K562 (cell line): Measurements from ENCODE around the gene BRINP1. TPM values are rescaled to one million over a fixed set of nuclear protein-coding genes. Genes with fewer than 3 reads are reported as not detected.

Experiments
- ATAC-seq: fragments of 200-7000 bp; cut with Tn5 transposase; 3 replicates; pipeline ENCODE4 v1.9.1; 2020; ENCODE audit warnings: moderate library complexity
- BruUV-seq: library from RNA; stranded (reverse); fragments of 400-500 nt; replicated peaks from 2 replicates; lab custom pipeline; 2021; lab: Mats Ljungman, UMichigan
- CTCF ChIA-PET: fragments of 300-600 bp; formaldehyde crosslinking; extraction: SDS; loops from one replicate; lab custom pipeline; 2021; ENCODE audit warnings: low intra/inter-chr PET ratio; lab: Yijun Ruan, JAX
- POLR2A ChIA-PET: fragments of 300-600, 350-650 bp; sonication (Branson Sonifier 250); formaldehyde crosslinking; extraction: SDS; loops from one replicate; lab custom pipeline; 2021; ENCODE audit warnings: antibody characterized with exemption, inconsistent platforms; lab: Yijun Ruan, JAX
- DNase-seq, 4 experiments: peaks; one replicate each; pipeline versions ENCODE4 v3.0.0 to v3.0.0-alpha.2; 2011 to 2018; ENCODE audit warnings: low spot score in 3 of 4, mixed read lengths in 3 of 4; ENCODE audit errors: extremely low read depth in 1 of 4
- FAIRE-seq: peaks from 2 replicates; lab custom pipeline; 2011; peaks lifted over from hg19 to GRCh38; lab: Jason Lieb, UNC
- H2AFZ ChIP-seq: 2 replicates; pipeline ENCODE4 v1.6.0; 2011; ENCODE audit warnings: low read depth, low read length, control low read depth, inconsistent platforms
- H3K27ac ChIP-seq: fragments of 200-600 bp; 3 replicates; pipeline ENCODE4 v1.8.0; 2011; ENCODE audit warnings: low read depth, mild to moderate bottlenecking, control low read depth, inconsistent platforms, low read length, moderate library complexity, mixed read lengths; ENCODE audit errors: extremely low read depth
- H3K27me3 ChIP-seq, 2 experiments: fragments of 300-600 bp in 1 of 2; 2 replicates in 1 of 2; 3 replicates in 1 of 2; pipeline versions ENCODE4 v1.6.0 to v1.8.0; 2011; ENCODE audit warnings: inconsistent platforms in 2 of 2, low read length in 2 of 2, mild to moderate bottlenecking in 1 of 2, mixed read lengths in 1 of 2, moderate library complexity in 1 of 2; ENCODE audit not compliant: control insufficient read depth in 2 of 2, insufficient read depth in 2 of 2
- H3K36me3 ChIP-seq: fragments of 300-600 bp; 3 replicates; pipeline ENCODE4 v1.8.0; 2011; ENCODE audit warnings: mild to moderate bottlenecking, low read length, inconsistent platforms; ENCODE audit not compliant: control insufficient read depth, insufficient read depth
- H3K4me1 ChIP-seq, 2 experiments: fragments of 200-600 bp in 1 of 2; replicated peaks in 1 of 2; 2 replicates in 1 of 2; 3 replicates in 1 of 2; pipeline versions ENCODE4 v1.5.1 to v1.8.0; 2011; ENCODE audit warnings: inconsistent platforms in 2 of 2, low read length in 2 of 2, mild to moderate bottlenecking in 1 of 2, mixed read lengths in 1 of 2, moderate library complexity in 1 of 2; ENCODE audit not compliant: control insufficient read depth in 2 of 2, insufficient read depth in 2 of 2
- H3K4me2 ChIP-seq: 2 replicates; pipeline ENCODE4 v1.6.1; 2011; ENCODE audit warnings: low read length, control low read depth, inconsistent platforms, mixed read lengths; ENCODE audit not compliant: insufficient read depth
- H3K4me3 ChIP-seq: fragments of 200-600 bp; sonication (generic), shearing (Covaris generic); 2 replicates; pipeline ENCODE4 v1.5.1; 2016; ENCODE audit warnings: control low read depth, inconsistent platforms
- H3K79me2 ChIP-seq: fragments of 200-600 bp; 3 replicates; pipeline ENCODE4 v1.8.0; 2011; ENCODE audit warnings: low read length, inconsistent platforms; ENCODE audit not compliant: control insufficient read depth, insufficient read depth
- H3K9ac ChIP-seq, 2 experiments: 2 replicates each; pipeline versions ENCODE4 v1.6.0 to v1.6.1; 2011; ENCODE audit warnings: low read depth in 2 of 2, low read length in 2 of 2, control low read depth in 1 of 2, inconsistent platforms in 1 of 2, mild to moderate bottlenecking in 1 of 2, mixed read lengths in 1 of 2; ENCODE audit not compliant: insufficient read depth in 1 of 2
- H3K9me1 ChIP-seq: one replicate; pipeline ENCODE4 v1.6.0; 2011; ENCODE audit warnings: inconsistent platforms, mild to moderate bottlenecking, low read length, moderate library complexity; ENCODE audit not compliant: control insufficient read depth, insufficient read depth
- H3K9me3 ChIP-seq: replicated peaks from 2 replicates; pipeline ENCODE4 v1.5.1; 2011; ENCODE audit warnings: low read depth, low read length, inconsistent platforms; ENCODE audit not compliant: control insufficient read depth, insufficient read depth
- H4K20me1 ChIP-seq: replicated peaks from 2 replicates; pipeline ENCODE4 v1.6.1; 2011; ENCODE audit warnings: low read length, inconsistent platforms, mixed read lengths; ENCODE audit not compliant: control insufficient read depth, insufficient read depth
- ATF3 ChIP-seq, 2 experiments: fragments of 450-650 bp in 1 of 2; sonication (generic) in 1 of 2; formaldehyde crosslinking in 1 of 2; IDR thresholded peaks in 1 of 2; conservative IDR thresholded peaks in 1 of 2; 2 replicates each; pipeline versions ENCODE4 v1.6.1 to v1.8.1; 2016 to 2023; ENCODE audit warnings: mild to moderate bottlenecking in 2 of 2, moderate library complexity in 2 of 2, inconsistent platforms in 1 of 2, missing genetic modification reagents in 1 of 2
- ETV1 ChIP-seq: fragments of 450-650 bp; conservative IDR thresholded peaks from 2 replicates; pipeline ENCODE4 v1.6.1; 2016; ENCODE audit warnings: missing genetic modification characterization, control low read depth, low read depth, missing compliant biosample characterization
- IRF2 ChIP-seq: sonication (generic); formaldehyde crosslinking; IDR thresholded peaks from 2 replicates; pipeline ENCODE4 v1.8.1; 2022; ENCODE audit warnings: mild to moderate bottlenecking, missing genetic modification reagents
- LCOR ChIP-seq: sonication (generic); formaldehyde crosslinking; IDR thresholded peaks from 2 replicates; pipeline ENCODE4 v1.8.0; 2022; ENCODE audit warnings: mild to moderate bottlenecking, missing genetic modification reagents
- MAFF ChIP-seq: IDR thresholded peaks from 2 replicates; pipeline ENCODE4 v1.6.1; 2012; ENCODE audit warnings: low read length, improper control_type of control experiment
- TOE1 ChIP-seq, 2 experiments: fragments of 450-650 bp in 1 of 2; sonication (generic) in 1 of 2; formaldehyde crosslinking in 1 of 2; IDR thresholded peaks; 2 replicates each; pipeline versions ENCODE4 v1.7.1 to v1.8.0; 2016 to 2022; ENCODE audit warnings: borderline replicate concordance in 2 of 2, mild to moderate bottlenecking in 2 of 2, antibody characterized with exemption in 1 of 2, inconsistent platforms in 1 of 2, low read depth in 1 of 2, missing genetic modification reagents in 1 of 2, moderate library complexity in 1 of 2
- ZBTB49 ChIP-seq: sonication (generic); formaldehyde crosslinking; IDR thresholded peaks from 2 replicates; pipeline ENCODE4 v1.8.0; 2022; ENCODE audit warnings: missing genetic modification reagents, mild to moderate bottlenecking, borderline replicate concordance
- ZNF12 ChIP-seq: sonication (generic); formaldehyde crosslinking; IDR thresholded peaks from 2 replicates; pipeline ENCODE4 v1.4.0; 2020; ENCODE audit warnings: mild to moderate bottlenecking, missing genetic modification reagents
- ZNF518B ChIP-seq: fragments of 250-450 bp; sonication (Bioruptor Pico); IDR thresholded peaks from 2 replicates; pipeline ENCODE4 v1.5.0; 2021; ENCODE audit warnings: mild to moderate bottlenecking, moderate library complexity
- ZNF76 ChIP-seq: fragments of 250-450 bp; sonication (Bioruptor Pico); IDR thresholded peaks from 2 replicates; pipeline ENCODE4 v1.4.0; 2020; ENCODE audit warnings: mild to moderate bottlenecking, moderate library complexity, borderline replicate concordance
- WGBS: fragments of 100-300 bp; shearing (Covaris generic); methylation state at CpG from one replicate; pipeline ENCODE4 v1.1.6; 2016; ENCODE audit warnings: low coverage, mixed read lengths; ENCODE audit not compliant: insufficient coverage; ENCODE audit errors: missing lambda C conversion rate; 5-methylcytosine and 5-hydroxymethylcytosine counted together
- in situ Hi-C: fragments of 300-500 bp; cut with MboI; formaldehyde crosslinking; loops from 4 replicates; pipeline ENCODE4 v1.15.0; 2018; ENCODE audit warnings: inconsistent platforms, mixed read lengths
- intact Hi-C: fragments of 100-400 bp; cut with micrococcal nuclease; formaldehyde crosslinking; loops from 2 replicates; pipeline ENCODE4 v1.14.2; 2022
- polyA plus RNA-seq, 8 experiments: library from polyadenylated mRNA; depleted of rRNA in 4 of 8; stranded (reverse) in 5 of 8; unstranded in 3 of 8; fragments of >200 nt; fragmentation: Nextera tagmentation in 2 of 8; fragmentation: Illumina TruSeq in 1 of 8; extraction: Ambion mirVana in 2 of 8; extraction: Trizol in 1 of 8; gene quantifications; 2 replicates each; pipeline versions ENCODE4 v1.2.1 to v1.2.3, GENCODE V29; 2011 to 2014; ENCODE audit warnings: inconsistent platforms in 1 of 8, missing spikeins in 1 of 8
- total RNA-seq, 7 experiments: library from RNA; depleted of rRNA in 6 of 7; stranded (reverse); fragments of >200 nt in 6 of 7; fragmentation: Illumina TruSeq in 2 of 7; extraction: Trizol in 2 of 7; gene quantifications; 2 replicates each; pipeline versions ENCODE4 v1.2.1 to v1.2.3, GENCODE V29; 2011 to 2021; ENCODE audit warnings: low replicate concordance in 1 of 7

BRINP1 gene
- total and polyA plus RNA-seq, 9 of the 15 experiments (the other 6 are each of a cell fraction or from before 2014, with no cell fraction given): not detected

GRCh38 chr9:119284587-119285337 is 84.5 kb downstream of the BRINP1 start:
- no peaks in the 10 kb centered on the region for H3K4me1 ChIP-seq
- no peaks in the 10 kb centered on the region for H3K27me3 ChIP-seq
- no peaks in the 10 kb centered on the region for H4K20me1 ChIP-seq
- H3K9ac ChIP-seq: no peak overlapping the region
- ATAC-seq: no peak
- intact Hi-C loops: loop anchor here (10.0 kb wide), 1 partner anchor 1640 kb away; no protein-coding TSS in a partner anchor
- H2AFZ ChIP-seq: no peak overlapping the region
- H3K79me2 ChIP-seq: no peaks in the 10 kb centered on the region
- no peak overlapping the region for H3K27ac ChIP-seq
- no peak for FAIRE-seq
- POLR2A ChIA-PET: no interaction called here
- no peak for DNase-seq
- no peak overlapping the region for H3K4me3 ChIP-seq
- WGBS: 0% methylated on average over 11 of the region's 12 CpGs
- no peaks in the 10 kb centered on the region for H3K9me1 ChIP-seq
- no peaks in the 10 kb centered on the region for H3K36me3 ChIP-seq
- no peak overlapping the region for H3K4me2 ChIP-seq
- 0 out of 2 replicates have a peak, but pooled peaks cover 2% of the 10 kb centered on the region for H3K9me3 ChIP-seq
- no TSS peak for BruUV-seq
- in situ Hi-C loops: no loop called here
- CTCF ChIA-PET: no interaction called here
- TF ChIP-seq ZBTB49 (CRISPR knock-in tag): no peak
- TF ChIP-seq ZNF12 (CRISPR knock-in tag): no peak
- no peak for TF ChIP-seq ETV1 (tag)
- no peak for TF ChIP-seq ATF3 (IDR thresholded peaks at IDR 0.05)
- TF ChIP-seq ATF3 (CRISPR knock-in tag; conservative IDR thresholded peaks at IDR 0.05): no peak
- no peak for TF ChIP-seq ZNF76 (CRISPR knock-in tag)
- TF ChIP-seq ZNF518B: no peak
- TF ChIP-seq TOE1 (IDR thresholded peaks at IDR 0.05; ENCODE audit: borderline replicate concordance): no peak
- no peak for TF ChIP-seq TOE1 (CRISPR knock-in tag; IDR thresholded peaks at IDR 0.05; ENCODE audit: borderline replicate concordance, low read depth)
- no peak for TF ChIP-seq IRF2 (CRISPR knock-in tag)
- TF ChIP-seq MAFF: no peak
- TF ChIP-seq LCOR (CRISPR knock-in tag): no peak
